ENCODE data around the gene PLEKHF1. TPM values are rescaled to one million over a fixed set of nuclear protein-coding genes. Genes with fewer than 3 reads are reported as not detected.

PLEKHF1 gene
- total and polyA plus RNA-seq, 2 donors (not counting 1 experiment from before 2014, with no cell fraction given): 5.5 to 9.8 TPM

GRCh38 chr19:29685326-29685725 is 20.1 kb downstream of the PLEKHF1 start:
- H3K27ac Mint-ChIP-seq: no peak overlapping the region
- H3K27ac ChIP-seq (ENCODE audit: low read length in 2 of 2): no peak overlapping the region
- H3K4me3 ChIP-seq (ENCODE audit: control extremely low read depth in 1 of 5, extremely low read depth in 1 of 5, insufficient read depth in 1 of 5, low read depth in 2 of 5, low read length in 4 of 5): no peak overlapping the region
- CTCF ChIA-PET: interaction anchor here (0.6 to 1.0 kb wide), 5 partner anchors 9 to 441 kb away, joined by 3 read pairs; no protein-coding TSS in a partner anchor
- no peaks in the 10 kb centered on the region for H3K9me3 ChIP-seq (ENCODE audit: control extremely low read depth in 1 of 3, control insufficient read depth in 2 of 3, insufficient read depth in 1 of 3, low read length in 2 of 3)
- POLR2A ChIA-PET: no interaction called here
- 79% methylated on average over 6 of the region's 7 CpGs for WGBS (ENCODE audit: insufficient coverage)
- intact Hi-C loops (cut with micrococcal nuclease): no loop called here
- no peak overlapping the region for H3K4me3 Mint-ChIP-seq
- no peak overlapping the region for H2AFZ ChIP-seq (ENCODE audit: insufficient read depth, low read depth, low read length, poor library complexity, severe bottlenecking)
- H3K4me1 ChIP-seq (ENCODE audit: control insufficient read depth in 2 of 2, insufficient read depth in 2 of 2, low read length in 2 of 2): peaks cover 15 to 19% of the 10 kb centered on the region in 2 donors
- H3K9ac ChIP-seq (ENCODE audit: low read length): no peak overlapping the region
- no peaks in the 10 kb centered on the region for H3K27me3 ChIP-seq (replicated peaks in 1 of 4; ENCODE audit: control extremely low read depth in 1 of 4, control insufficient read depth in 3 of 4, insufficient read depth in 4 of 4, low read length in 3 of 4)
- no peak for ATAC-seq (ENCODE audit: low read depth)
- H3K36me3 ChIP-seq (replicated peaks in 1 of 2; ENCODE audit: control extremely low read depth in 1 of 2, control insufficient read depth in 1 of 2, extremely low read depth in 1 of 2, insufficient read depth in 2 of 2, low read length in 1 of 2): no peaks in the 10 kb centered on the region
- TF ChIP-seq EZH2 (IDR thresholded peaks at IDR 0.05; ENCODE audit: borderline replicate concordance, insufficient read depth, low read depth, low read length, poor library complexity, severe bottlenecking) (no peak), CTCF (IDR thresholded peaks at IDR 0.05) (no peak)
- H4K20me1 ChIP-seq (ENCODE audit: control insufficient read depth, insufficient read depth, low read length, poor library complexity, severe bottlenecking): no peaks in the 10 kb centered on the region
- no peak overlapping the region for H3K4me2 ChIP-seq (replicated peaks; ENCODE audit: low read depth, low read length, poor library complexity, severe bottlenecking)
- DNase-seq: no peak
- peaks cover 14% of the 10 kb centered on the region for H3K4me1 Mint-ChIP-seq
- H3K9me3 Mint-ChIP-seq (ENCODE audit: insufficient read depth): no peaks in the 10 kb centered on the region
- no peaks in the 10 kb centered on the region for H3K27me3 Mint-ChIP-seq
- H3K79me2 ChIP-seq (ENCODE audit: control insufficient read depth, insufficient read depth, low read length): no peaks in the 10 kb centered on the region

GRCh38 chr19:29686285-29686805 is 21.1 kb downstream of the PLEKHF1 start:
- Histone ChIP-seq H3K9ac (ENCODE audit: low read length) (no peak overlapping the region), H3K36me3 (replicated peaks in 1 of 2; ENCODE audit: control extremely low read depth in 1 of 2, control insufficient read depth in 1 of 2, extremely low read depth in 1 of 2, insufficient read depth in 2 of 2, low read length in 1 of 2) (no peaks in the 10 kb centered on the region), H2AFZ (ENCODE audit: insufficient read depth, low read depth, low read length, poor library complexity, severe bottlenecking) (no peak overlapping the region), H3K4me3 (ENCODE audit: control extremely low read depth in 1 of 5, extremely low read depth in 1 of 5, insufficient read depth in 1 of 5, low read depth in 2 of 5, low read length in 4 of 5) (no peak overlapping the region), H3K27me3 (replicated peaks in 1 of 4; ENCODE audit: control extremely low read depth in 1 of 4, control insufficient read depth in 3 of 4, insufficient read depth in 4 of 4, low read length in 3 of 4) (no peaks in the 10 kb centered on the region), H3K27ac (ENCODE audit: low read length in 2 of 2) (no peak overlapping the region), H3K4me1 (ENCODE audit: control insufficient read depth in 2 of 2, insufficient read depth in 2 of 2, low read length in 2 of 2) (peaks cover 5 to 9% of the 10 kb centered on the region in 2 donors), H3K79me2 (ENCODE audit: control insufficient read depth, insufficient read depth, low read length) (no peaks in the 10 kb centered on the region), H3K4me2 (replicated peaks; ENCODE audit: low read depth, low read length, poor library complexity, severe bottlenecking) (no peak overlapping the region), H3K9me3 (ENCODE audit: control extremely low read depth in 1 of 3, control insufficient read depth in 2 of 3, insufficient read depth in 1 of 3, low read length in 2 of 3) (peaks cover 0 to 7% (median 5%) of the 10 kb centered on the region in 3 donors), H4K20me1 (ENCODE audit: control insufficient read depth, insufficient read depth, low read length, poor library complexity, severe bottlenecking) (no peaks in the 10 kb centered on the region)
- ATAC-seq (ENCODE audit: low read depth) (no peak), DNase-seq (no peak)
- ChIA-PET CTCF (interaction anchor here (0.8 to 1.3 kb wide), 2 partner anchors 14 to 30 kb away, joined by 3 to 4 read pairs; no protein-coding TSS in a partner anchor), POLR2A (no interaction called here)
- Mint-ChIP-seq H3K27me3 (no peaks in the 10 kb centered on the region), H3K4me1 (peaks cover 6% of the 10 kb centered on the region), H3K4me3 (no peak overlapping the region), H3K9me3 (ENCODE audit: insufficient read depth) (no peaks in the 10 kb centered on the region), H3K27ac (no peak overlapping the region)
- intact Hi-C loops (cut with micrococcal nuclease): no loop called here
- TF ChIP-seq EZH2 (IDR thresholded peaks at IDR 0.05; ENCODE audit: borderline replicate concordance, insufficient read depth, low read depth, low read length, poor library complexity, severe bottlenecking) (no peak), CTCF (IDR thresholded peaks at IDR 0.05) (no peak)
- WGBS (ENCODE audit: insufficient coverage): 96% methylated on average over 7 of the region's 8 CpGs
